ENCODE measurements around the gene RFC1.

- TF ChIP-seq, protein P1, sequence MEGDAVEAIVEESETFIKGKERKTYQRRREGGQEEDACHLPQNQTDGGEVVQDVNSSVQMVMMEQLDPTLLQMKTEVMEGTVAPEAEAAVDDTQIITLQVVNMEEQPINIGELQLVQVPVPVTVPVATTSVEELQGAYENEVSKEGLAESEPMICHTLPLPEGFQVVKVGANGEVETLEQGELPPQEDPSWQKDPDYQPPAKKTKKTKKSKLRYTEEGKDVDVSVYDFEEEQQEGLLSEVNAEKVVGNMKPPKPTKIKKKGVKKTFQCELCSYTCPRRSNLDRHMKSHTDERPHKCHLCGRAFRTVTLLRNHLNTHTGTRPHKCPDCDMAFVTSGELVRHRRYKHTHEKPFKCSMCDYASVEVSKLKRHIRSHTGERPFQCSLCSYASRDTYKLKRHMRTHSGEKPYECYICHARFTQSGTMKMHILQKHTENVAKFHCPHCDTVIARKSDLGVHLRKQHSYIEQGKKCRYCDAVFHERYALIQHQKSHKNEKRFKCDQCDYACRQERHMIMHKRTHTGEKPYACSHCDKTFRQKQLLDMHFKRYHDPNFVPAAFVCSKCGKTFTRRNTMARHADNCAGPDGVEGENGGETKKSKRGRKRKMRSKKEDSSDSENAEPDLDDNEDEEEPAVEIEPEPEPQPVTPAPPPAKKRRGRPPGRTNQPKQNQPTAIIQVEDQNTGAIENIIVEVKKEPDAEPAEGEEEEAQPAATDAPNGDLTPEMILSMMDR (IDR thresholded peaks at IDR 0.05) = no peak
- TF ChIP-seq POLR2A (IDR thresholded peaks at IDR 0.05) (no peak), POLR2AphosphoS5 (IDR thresholded peaks at IDR 0.05) (no peak)
These were observed 25.0 kb downstream of the RFC1 start for GRCh38 chr4:39341075-39341725.
